ENCODE measurements around the gene DBH.

- TF ChIP-seq CTCF (optimal IDR thresholded peaks at IDR 0.05 in 1 of 3, IDR thresholded peaks at IDR 0.05 in 1 of 3, conservative IDR thresholded peaks at IDR 0.05 in 1 of 3; ENCODE audit: extremely low read depth in 1 of 3, insufficient read depth in 2 of 3, low read length in 3 of 3) = no peak
- TF ChIP-seq EZH2 (IDR thresholded peaks at IDR 0.05; ENCODE audit: low read length) = no peak
Observed at GRCh38 chr9:133659516-133659915, 23.4 kb downstream of the DBH start.

Measured in keratinocyte (primary cell).